GM19240 (cell line): Measurements from ENCODE around the gene SRRM2.

ENCODE experiments used
- DNase-seq: peaks from one replicate; pipeline ENCODE4 v3.0.0; 2011; ENCODE audit warnings: low spot score; ENCODE audit not compliant: insufficient read length

The SRRM2 gene

DNA sequence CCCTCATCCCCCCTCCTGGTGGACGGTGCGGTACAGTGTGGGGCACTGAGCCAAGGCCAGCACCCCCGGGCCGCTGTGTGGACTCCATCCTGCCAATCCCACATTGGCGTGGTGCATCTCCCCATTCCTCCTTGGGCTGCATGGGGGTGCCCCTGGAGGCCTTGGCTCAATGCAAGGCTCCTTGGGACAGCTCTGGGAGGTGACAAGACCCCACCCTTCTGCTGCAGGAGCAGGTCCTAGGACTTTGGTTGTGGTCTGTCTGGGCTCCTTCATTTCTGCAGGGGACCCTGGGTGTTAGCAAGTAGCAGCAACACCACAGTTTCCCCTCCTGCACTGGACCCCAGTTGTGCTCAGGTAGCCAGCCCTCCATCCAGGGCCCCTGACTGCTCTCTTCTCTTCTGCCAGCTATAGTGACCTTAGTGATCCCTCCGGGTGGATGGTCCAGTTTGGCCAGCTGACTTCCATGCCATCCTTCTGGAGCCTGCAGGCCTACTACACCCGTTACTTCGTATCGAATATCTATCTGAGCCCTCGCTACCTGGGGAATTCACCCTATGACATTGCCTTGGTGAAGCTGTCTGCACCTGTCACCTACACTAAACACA is 65.9 kb downstream of the SRRM2 start:
- no peak for DNase-seq

DNA sequence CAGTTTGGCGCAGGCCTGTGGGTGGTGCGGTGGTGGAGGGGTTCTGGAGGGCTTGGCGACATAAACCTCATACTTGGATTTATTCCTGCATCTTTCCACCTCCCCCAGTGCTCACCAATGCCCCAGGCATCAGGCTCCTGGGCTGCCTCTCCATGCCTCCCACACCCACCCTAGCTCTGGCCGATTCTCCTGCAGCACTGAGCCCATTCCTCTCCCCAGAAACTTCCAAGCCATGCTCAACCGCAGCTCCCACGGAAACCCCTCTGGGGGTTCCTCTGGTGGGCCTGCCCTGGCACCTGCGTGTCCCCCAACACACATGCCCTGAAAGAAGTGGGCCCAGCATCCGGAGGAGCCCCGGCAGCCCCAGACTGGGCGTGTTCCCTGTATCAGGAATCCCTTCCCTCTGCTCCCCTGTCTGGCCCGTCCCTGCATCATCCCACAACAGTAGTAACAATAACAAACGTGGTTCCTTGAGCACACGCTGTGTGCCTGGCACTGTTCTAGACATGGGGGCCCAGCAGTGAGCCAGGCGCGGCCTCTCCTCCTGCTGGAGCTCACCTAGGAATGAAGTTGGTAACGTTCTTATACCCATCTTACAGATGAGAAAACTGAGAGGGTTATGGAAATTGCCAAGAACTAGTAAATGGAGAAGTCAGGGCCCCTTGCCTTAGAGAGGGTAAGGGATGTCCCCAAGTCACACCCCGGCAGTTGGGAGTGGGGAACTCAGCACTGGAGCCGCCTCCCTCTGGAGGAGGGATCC is 66.9 kb downstream of the SRRM2 start:
- DNase-seq = no peak

DNA sequence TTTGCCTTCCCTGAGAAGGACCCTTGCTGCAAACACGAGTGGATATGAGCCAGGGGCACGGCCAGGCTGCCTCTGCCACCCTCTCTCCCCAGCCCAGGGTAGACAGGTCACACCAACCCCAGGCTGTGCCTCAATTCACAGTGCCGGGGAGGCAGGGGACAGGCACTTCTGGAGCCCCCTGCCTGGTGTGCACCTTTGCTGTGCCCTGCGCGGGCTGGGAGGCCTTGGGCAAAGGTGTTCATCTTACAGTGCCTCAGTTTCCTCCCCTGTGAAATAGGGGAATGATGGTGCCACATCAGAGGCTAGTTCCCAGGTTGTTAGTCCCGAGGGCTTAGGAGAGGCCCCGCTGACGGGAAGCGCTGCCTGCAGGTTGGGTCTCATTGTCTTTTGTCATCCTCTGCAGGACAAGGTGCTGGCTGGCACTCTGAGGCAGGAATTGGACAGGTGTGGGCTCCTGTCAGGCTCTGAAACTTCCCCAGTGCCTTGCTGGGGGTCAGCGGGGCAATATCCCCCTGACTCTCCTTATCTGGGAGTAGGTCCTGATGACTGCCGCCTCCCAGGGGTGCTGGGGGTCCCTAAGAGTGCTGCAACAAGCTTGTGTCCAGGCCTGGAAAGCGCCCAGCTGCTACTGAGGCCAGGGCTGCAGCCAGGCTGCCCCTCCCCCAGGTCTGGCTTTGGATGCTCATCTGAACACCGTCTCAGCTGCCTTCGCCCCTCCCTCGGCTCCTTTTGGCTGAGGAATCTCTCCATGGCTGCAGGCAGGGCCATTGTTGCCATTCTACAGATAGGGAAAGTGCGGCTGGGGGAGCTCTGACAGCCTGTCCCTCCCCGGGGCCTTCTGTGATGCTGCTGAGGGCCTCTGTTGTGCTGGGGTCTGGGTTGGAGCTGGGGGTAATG is 67.7 kb downstream of the SRRM2 start:
- DNase-seq = no peak
